22Rv1 (cell line): ENCODE results near the gene CCDC34.
"Not testable (repeated sequence)": the region's sequence is repeated elsewhere in the genome, so short reads cannot be mapped to it uniquely, and the experiment has no call there.

ENCODE experiments used
- H3K27ac ChIP-seq: fragments of 450-650 bp; 2 replicates; pipeline ENCODE4 v1.5.1; 2017
- CTCF ChIP-seq: fragments of 450-650 bp; IDR thresholded peaks from 2 replicates; pipeline ENCODE4 v1.5.1; 2017; ENCODE audit warnings: mild to moderate bottlenecking
- ZFX ChIP-seq: fragments of 450-650 bp; IDR thresholded peaks from 2 replicates; pipeline ENCODE4 v1.6.1; 2017; ENCODE audit warnings: antibody characterized with exemption, borderline replicate concordance

CCDC34 gene

GRCh38 chr11:27331981-27332380 lies 31.0 kb downstream of the CCDC34 start:
- H3K27ac ChIP-seq = no peak overlapping the region
- TF ChIP-seq ZFX = no peak
- TF ChIP-seq CTCF = no peak

GRCh38 chr11:27330633-27331270 lies 32.3 kb downstream of the CCDC34 start:
- no peak overlapping the region for H3K27ac ChIP-seq

GRCh38 chr11:27329867-27330632 lies 33.0 kb downstream of the CCDC34 start:
- TF ChIP-seq ZFX (no peak), CTCF (no peak)
- H3K27ac ChIP-seq = no peak overlapping the region

More at GRCh38 chr11:27330633-27331270, 32.3 kb downstream of the CCDC34 start:
- TF ChIP-seq ZFX = no peak
- TF ChIP-seq CTCF = no peak

- H3K27ac ChIP-seq = no peak overlapping the region
- TF ChIP-seq CTCF (no peak), ZFX (no peak)
Observed at GRCh38 chr11:27328614-27329013, 34.4 kb downstream of the CCDC34 start.

GRCh38 chr11:27327064-27327463 lies 36.0 kb downstream of the CCDC34 start:
- H3K27ac ChIP-seq = not testable (repeated sequence)

- not testable (repeated sequence) for H3K27ac ChIP-seq
Observed at GRCh38 chr11:27322196-27322595, 40.8 kb downstream of the CCDC34 start.

- H3K27ac ChIP-seq = not testable (repeated sequence)
Observed at GRCh38 chr11:27321340-27321739, 41.7 kb downstream of the CCDC34 start.

GRCh38 chr11:27319072-27319471 lies 43.9 kb downstream of the CCDC34 start:
- no peak overlapping the region for H3K27ac ChIP-seq
- TF ChIP-seq ZFX (no peak), CTCF (no peak)

- TF ChIP-seq CTCF (no peak), ZFX (no peak)
- no peak overlapping the region for H3K27ac ChIP-seq
Observed at GRCh38 chr11:27317751-27318150, 45.3 kb downstream of the CCDC34 start.
